Fibroblast of lung (primary cell): ENCODE results near the gene GAS5. TPM values are rescaled to one million over a fixed set of nuclear protein-coding genes. Genes with fewer than 3 reads are reported as not detected.
A peak's percentile ranks its signal among the peaks of the same experiment; 100 is the strongest.

Source experiments
- DNase-seq, 2 donors: peaks; one replicate each; pipeline versions ENCODE4 v3.0.0 to v3.0.0-alpha.2; 2010; ENCODE audit warnings: low read depth in 2 of 2
- H2AFZ ChIP-seq: 2 replicates; pipeline ENCODE4 v1.5.1; 2012; ENCODE audit warnings: low read length, control low read depth, inconsistent platforms
- H3K27ac ChIP-seq: 2 replicates; pipeline ENCODE4 v1.5.1; 2011; ENCODE audit warnings: low read length, control low read depth; ENCODE audit not compliant: insufficient read depth
- H3K27me3 ChIP-seq: 2 replicates; pipeline ENCODE4 v1.5.1; 2011; ENCODE audit warnings: mild to moderate bottlenecking, low read length; ENCODE audit not compliant: control insufficient read depth, insufficient read depth
- H3K36me3 ChIP-seq: 2 replicates; pipeline ENCODE4 v1.5.1; 2011; ENCODE audit warnings: low read length; ENCODE audit not compliant: control insufficient read depth, insufficient read depth
- H3K4me1 ChIP-seq: 2 replicates; pipeline ENCODE4 v1.5.1; 2011; ENCODE audit warnings: low read length; ENCODE audit not compliant: control insufficient read depth, insufficient read depth; ENCODE audit errors: extremely low read depth
- H3K4me2 ChIP-seq: 2 replicates; pipeline ENCODE4 v1.5.1; 2011; ENCODE audit warnings: low read length, control low read depth; ENCODE audit not compliant: insufficient read depth; ENCODE audit errors: extremely low read depth
- H3K4me3 ChIP-seq, 4 experiments: fragments of 200-600 bp in 1 of 4; sonication (generic) in 1 of 4; replicated peaks in 1 of 4; 2 replicates each; pipeline ENCODE4 v1.5.1; 2011 to 2016; ENCODE audit warnings: low read length in 4 of 4, low read depth in 3 of 4, mild to moderate bottlenecking in 3 of 4, control low read depth in 2 of 4, inconsistent platforms in 1 of 4, mixed read lengths in 1 of 4; ENCODE audit not compliant: insufficient read depth in 1 of 4; ENCODE audit errors: control extremely low read depth in 1 of 4
- H3K79me2 ChIP-seq: 2 replicates; pipeline ENCODE4 v1.5.1; 2012; ENCODE audit warnings: mild to moderate bottlenecking, low read length, inconsistent platforms; ENCODE audit not compliant: control insufficient read depth, insufficient read depth
- H3K9ac ChIP-seq: 2 replicates; pipeline ENCODE4 v1.5.1; 2011; ENCODE audit warnings: mild to moderate bottlenecking, low read length, control low read depth; ENCODE audit not compliant: insufficient read depth
- H3K9me3 ChIP-seq: 2 replicates; pipeline ENCODE4 v1.5.1; 2012; ENCODE audit warnings: low read depth, low read length; ENCODE audit not compliant: control insufficient read depth, insufficient read depth
- H4K20me1 ChIP-seq: 2 replicates; pipeline ENCODE4 v1.5.1; 2011; ENCODE audit warnings: low read length; ENCODE audit not compliant: control insufficient read depth, insufficient read depth; ENCODE audit errors: extremely low read depth
- EZH2 ChIP-seq: IDR thresholded peaks from 2 replicates; pipeline ENCODE4 v1.5.1; 2012; ENCODE audit warnings: low read length, control low read depth, mild to moderate bottlenecking; ENCODE audit errors: missing control alignments
- polyA plus RNA-seq, 2 donors: library from polyadenylated mRNA; depleted of rRNA in 1 of 2; stranded (reverse) in 1 of 2; unstranded in 1 of 2; fragments of >200 nt; gene quantifications; 2 replicates each; pipeline ENCODE4 v1.2.1, GENCODE V29; 2011 to 2012; ENCODE audit warnings: missing spikeins in 1 of 2
- total RNA-seq: library from RNA; depleted of rRNA; stranded (reverse); fragments of >200 nt; gene quantifications from 2 replicates; pipeline ENCODE4 v1.2.1, GENCODE V29; 2014
- TF ChIP-seq, protein P1 (sequence below), 2 donors: IDR thresholded peaks in 1 of 2; conservative IDR thresholded peaks in 1 of 2; 1 replicate in 1 of 2; 2 replicates in 1 of 2; pipeline ENCODE4 v1.5.1; 2011 to 2012; ENCODE audit warnings: low read length in 2 of 2, control low read depth in 1 of 2, inconsistent platforms in 1 of 2, low read depth in 1 of 2, mild to moderate bottlenecking in 1 of 2

Gene GAS5
- total and polyA plus RNA-seq, 2 donors (not counting 1 experiment from before 2014, with no cell fraction given) = 502 to 810 TPM

DNA sequence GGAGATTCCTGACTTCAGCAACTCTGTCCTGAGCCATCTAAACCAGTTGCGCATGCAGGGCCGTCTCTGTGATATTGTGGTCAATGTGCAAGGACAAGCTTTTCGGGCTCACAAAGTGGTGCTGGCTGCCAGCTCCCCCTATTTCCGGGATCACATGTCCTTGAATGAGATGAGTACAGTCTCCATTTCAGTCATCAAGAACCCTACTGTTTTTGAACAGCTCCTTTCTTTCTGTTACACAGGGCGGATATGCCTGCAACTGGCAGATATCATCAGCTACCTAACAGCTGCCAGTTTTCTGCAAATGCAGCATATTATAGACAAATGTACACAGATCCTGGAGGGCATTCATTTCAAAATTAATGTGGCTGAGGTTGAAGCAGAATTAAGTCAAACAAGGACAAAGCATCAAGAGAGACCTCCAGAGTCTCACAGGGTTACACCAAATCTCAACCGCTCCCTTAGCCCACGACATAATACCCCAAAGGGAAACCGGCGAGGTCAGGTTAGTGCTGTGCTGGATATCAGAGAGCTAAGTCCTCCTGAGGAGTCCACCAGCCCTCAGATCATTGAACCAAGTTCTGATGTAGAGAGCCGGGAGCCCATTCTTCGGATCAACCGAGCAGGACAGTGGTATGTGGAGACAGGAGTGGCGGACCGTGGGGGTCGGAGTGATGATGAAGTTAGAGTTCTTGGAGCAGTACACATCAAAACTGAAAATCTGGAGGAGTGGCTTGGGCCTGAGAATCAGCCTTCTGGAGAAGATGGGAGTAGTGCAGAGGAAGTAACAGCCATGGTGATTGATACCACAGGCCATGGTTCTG is 2.7 kb upstream of the GAS5 start:
- TF ChIP-seq, protein P1, sequence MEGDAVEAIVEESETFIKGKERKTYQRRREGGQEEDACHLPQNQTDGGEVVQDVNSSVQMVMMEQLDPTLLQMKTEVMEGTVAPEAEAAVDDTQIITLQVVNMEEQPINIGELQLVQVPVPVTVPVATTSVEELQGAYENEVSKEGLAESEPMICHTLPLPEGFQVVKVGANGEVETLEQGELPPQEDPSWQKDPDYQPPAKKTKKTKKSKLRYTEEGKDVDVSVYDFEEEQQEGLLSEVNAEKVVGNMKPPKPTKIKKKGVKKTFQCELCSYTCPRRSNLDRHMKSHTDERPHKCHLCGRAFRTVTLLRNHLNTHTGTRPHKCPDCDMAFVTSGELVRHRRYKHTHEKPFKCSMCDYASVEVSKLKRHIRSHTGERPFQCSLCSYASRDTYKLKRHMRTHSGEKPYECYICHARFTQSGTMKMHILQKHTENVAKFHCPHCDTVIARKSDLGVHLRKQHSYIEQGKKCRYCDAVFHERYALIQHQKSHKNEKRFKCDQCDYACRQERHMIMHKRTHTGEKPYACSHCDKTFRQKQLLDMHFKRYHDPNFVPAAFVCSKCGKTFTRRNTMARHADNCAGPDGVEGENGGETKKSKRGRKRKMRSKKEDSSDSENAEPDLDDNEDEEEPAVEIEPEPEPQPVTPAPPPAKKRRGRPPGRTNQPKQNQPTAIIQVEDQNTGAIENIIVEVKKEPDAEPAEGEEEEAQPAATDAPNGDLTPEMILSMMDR (conservative IDR thresholded peaks at IDR 0.05 in 1 of 2, IDR thresholded peaks at IDR 0.05 in 1 of 2; ENCODE audit: low read depth in 1 of 2, low read length in 2 of 2) = no peak
- TF ChIP-seq EZH2 = no peak
- no peak overlapping the region for H3K4me2 ChIP-seq
- DNase-seq = no peak

DNA sequence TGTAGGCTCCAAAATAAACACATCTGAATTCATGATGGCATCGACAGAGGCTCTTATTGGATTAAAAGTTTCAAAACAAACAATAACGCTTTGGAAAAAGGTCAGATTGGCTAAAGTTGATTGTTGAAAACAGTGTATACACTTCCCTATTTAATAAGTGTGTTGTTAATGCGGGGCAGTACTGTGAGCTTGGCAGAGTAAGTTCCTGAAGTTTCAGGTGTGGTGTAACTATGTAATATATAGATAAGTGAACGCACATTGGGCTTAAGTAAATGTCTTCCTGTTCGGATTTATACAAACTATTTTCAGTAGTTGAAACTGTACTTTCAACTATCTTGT is 1.2 kb upstream of the GAS5 start:
- Histone ChIP-seq H3K79me2 (peaks cover 36% of the 10 kb centered on the region), H3K4me1 (peaks cover 5% of the 10 kb centered on the region), H4K20me1 (peaks cover 5% of the 10 kb centered on the region), H3K9me3 (no peaks in the 10 kb centered on the region), H3K4me3 (peak overlapping the region; percentile 79 to 99 (median 96)), H3K27ac (peak overlapping the region; percentile 80), H3K9ac (peak overlapping the region; percentile 82), H3K36me3 (peaks cover 17% of the 10 kb centered on the region), H3K27me3 (no peaks in the 10 kb centered on the region), H2AFZ (peak overlapping the region; percentile 63), H3K4me2 (peak overlapping the region; percentile 98)
- DNase-seq = no peak
- TF ChIP-seq, protein P1 (conservative IDR thresholded peaks at IDR 0.05 in 1 of 2, IDR thresholded peaks at IDR 0.05 in 1 of 2; ENCODE audit: low read depth in 1 of 2, low read length in 2 of 2) = no peak
- TF ChIP-seq EZH2 = no peak

More for the DNA sequence above, 2.7 kb upstream of the GAS5 start:
- H3K79me2 ChIP-seq = peaks cover 23% of the 10 kb centered on the region
- H3K4me3 ChIP-seq = no peak overlapping the region
- peaks cover 2% of the 10 kb centered on the region for H3K4me1 ChIP-seq
- H2AFZ ChIP-seq = no peak overlapping the region
- no peak overlapping the region for H3K27ac ChIP-seq
- H3K27me3 ChIP-seq = no peaks in the 10 kb centered on the region
- H3K9ac ChIP-seq = no peak overlapping the region
- H3K9me3 ChIP-seq = no peaks in the 10 kb centered on the region
- H3K36me3 ChIP-seq = peaks cover 8% of the 10 kb centered on the region
- no peaks in the 10 kb centered on the region for H4K20me1 ChIP-seq

DNA sequence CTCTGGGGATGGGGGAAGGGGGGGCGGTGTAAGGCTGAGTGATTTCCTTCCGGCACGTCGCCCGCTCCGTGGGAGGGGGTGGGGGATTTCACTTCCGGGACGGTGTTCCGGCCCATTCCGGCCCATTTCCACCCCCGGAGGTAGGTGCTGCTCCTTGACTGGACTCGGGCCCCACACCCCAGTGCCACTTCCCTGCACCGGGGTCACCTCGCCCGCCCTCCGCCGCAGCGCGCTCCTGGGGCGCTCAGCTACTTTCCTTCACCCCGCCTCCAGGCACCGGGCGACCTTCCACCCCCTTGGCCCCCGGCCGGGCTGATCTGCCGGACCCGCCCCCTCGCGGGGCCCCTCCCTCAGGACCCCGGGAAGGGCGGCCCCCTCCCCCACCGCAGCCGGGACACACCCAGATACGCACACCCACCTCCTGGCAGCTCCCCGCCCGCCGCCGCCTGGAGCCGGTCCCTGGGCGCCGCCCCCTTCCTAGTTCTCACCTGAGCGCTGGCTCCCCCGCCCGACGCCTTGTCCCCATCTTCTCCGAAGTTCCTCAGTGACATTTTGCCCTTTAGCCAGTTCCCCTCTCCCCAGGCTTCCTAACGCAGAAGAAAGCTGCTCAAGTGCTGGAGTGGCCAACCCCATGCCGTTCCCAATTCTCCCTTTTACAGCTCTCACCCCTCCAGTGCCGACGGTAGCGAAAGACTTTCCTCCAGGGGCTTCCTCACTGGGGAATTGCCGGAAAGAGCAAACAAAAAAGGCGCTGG is 654 bp upstream of the GAS5 start, which contains the start of gene ZBTB37:
Gene ZBTB37, plus strand, starts transcription at position 115 of the 755 bp plus-strand sequence. CDS start 1,846 bp downstream, outside the sequence.
- Histone ChIP-seq H3K4me2 (peak within 1 kb of the TSS; percentile 98), H3K27me3 (no peaks in the 10 kb centered on the region), H3K9me3 (no peaks in the 10 kb centered on the region), H3K4me1 (peaks cover 5% of the 10 kb centered on the region), H4K20me1 (peaks cover 5% of the 10 kb centered on the region), H3K36me3 (peaks cover 21% of the 10 kb centered on the region), H2AFZ (peak within 1 kb of the TSS; percentile 63), H3K4me3 (peak within 1 kb of the TSS; percentile 94 to 99 (median 98)), H3K9ac (peak within 1 kb of the TSS; percentile 82), H3K79me2 (peaks cover 36% of the 10 kb centered on the region), H3K27ac (peak within 1 kb of the TSS; percentile 90)
- TF ChIP-seq, protein P1 (conservative IDR thresholded peaks at IDR 0.05 in 1 of 2, IDR thresholded peaks at IDR 0.05 in 1 of 2; ENCODE audit: low read depth in 1 of 2, low read length in 2 of 2) = no peak
- no peak for TF ChIP-seq EZH2
- DNase-seq = peak in 1 of 2 donors; percentile 68
